Measurements from ENCODE around the gene MACROD2.
"Not testable (repeated sequence)": the region's sequence is repeated elsewhere in the genome, so short reads cannot be mapped to it uniquely, and the experiment has no call there.

Gene MACROD2

GRCh38 chr20:15154070-15154469 lies 1158.8 kb downstream of the MACROD2 start:
- DNase-seq: no peak

GRCh38 chr20:15155848-15156401 lies 1160.6 kb downstream of the MACROD2 start:
- DNase-seq: no peak

GRCh38 chr20:15158533-15158932 lies 1163.2 kb downstream of the MACROD2 start:
- no peak for DNase-seq

GRCh38 chr20:15162079-15162647 lies 1166.8 kb downstream of the MACROD2 start:
- no peak for DNase-seq

GRCh38 chr20:15163632-15164031 lies 1168.3 kb downstream of the MACROD2 start:
- no peak for DNase-seq

- DNase-seq: no peak
Observed at GRCh38 chr20:15164726-15165125, 1169.4 kb downstream of the MACROD2 start.

- no peak for DNase-seq
Observed at GRCh38 chr20:15166744-15167143, 1171.4 kb downstream of the MACROD2 start.

- no peak for DNase-seq
Observed at GRCh38 chr20:15171016-15171415, 1175.7 kb downstream of the MACROD2 start.

GRCh38 chr20:15176929-15177328 lies 1181.6 kb downstream of the MACROD2 start:
- DNase-seq: no peak

- no peak for DNase-seq
Observed at GRCh38 chr20:15178581-15178980, 1183.3 kb downstream of the MACROD2 start.

GRCh38 chr20:15179381-15179780 lies 1184.1 kb downstream of the MACROD2 start:
- no peak for DNase-seq

- no peak for DNase-seq
Observed at GRCh38 chr20:15179781-15180180, 1184.5 kb downstream of the MACROD2 start.

- DNase-seq: no peak
Observed at GRCh38 chr20:15185322-15185721, 1190.0 kb downstream of the MACROD2 start.

GRCh38 chr20:15185913-15186312 lies 1190.6 kb downstream of the MACROD2 start:
- DNase-seq: no peak

- DNase-seq: no peak
Observed at GRCh38 chr20:15187612-15188011, 1192.3 kb downstream of the MACROD2 start.

- no peak for DNase-seq
Observed at GRCh38 chr20:15188415-15188814, 1193.1 kb downstream of the MACROD2 start.

- no peak for DNase-seq
Observed at GRCh38 chr20:15191082-15191723, 1195.9 kb downstream of the MACROD2 start.

- DNase-seq: no peak
Observed at GRCh38 chr20:15195378-15195777, 1200.1 kb downstream of the MACROD2 start.

GRCh38 chr20:15196547-15197255 lies 1201.4 kb downstream of the MACROD2 start:
- DNase-seq: no peak

GRCh38 chr20:15198017-15198416 lies 1202.7 kb downstream of the MACROD2 start:
- not testable (repeated sequence) for DNase-seq

GRCh38 chr20:15199698-15200097 lies 1204.4 kb downstream of the MACROD2 start:
- no peak for DNase-seq

GRCh38 chr20:15200147-15200565 lies 1204.8 kb downstream of the MACROD2 start:
- DNase-seq: no peak

- no peak for DNase-seq
Observed at GRCh38 chr20:15201602-15202001, 1206.3 kb downstream of the MACROD2 start.

GRCh38 chr20:15204234-15204633 lies 1208.9 kb downstream of the MACROD2 start:
- peak in 1 of 2 experiments; percentile 8 for DNase-seq
